ENCODE measurements around the gene GJB1.
A peak's percentile ranks its signal among the peaks of the same experiment; 100 is the strongest.

The GJB1 gene

DNA sequence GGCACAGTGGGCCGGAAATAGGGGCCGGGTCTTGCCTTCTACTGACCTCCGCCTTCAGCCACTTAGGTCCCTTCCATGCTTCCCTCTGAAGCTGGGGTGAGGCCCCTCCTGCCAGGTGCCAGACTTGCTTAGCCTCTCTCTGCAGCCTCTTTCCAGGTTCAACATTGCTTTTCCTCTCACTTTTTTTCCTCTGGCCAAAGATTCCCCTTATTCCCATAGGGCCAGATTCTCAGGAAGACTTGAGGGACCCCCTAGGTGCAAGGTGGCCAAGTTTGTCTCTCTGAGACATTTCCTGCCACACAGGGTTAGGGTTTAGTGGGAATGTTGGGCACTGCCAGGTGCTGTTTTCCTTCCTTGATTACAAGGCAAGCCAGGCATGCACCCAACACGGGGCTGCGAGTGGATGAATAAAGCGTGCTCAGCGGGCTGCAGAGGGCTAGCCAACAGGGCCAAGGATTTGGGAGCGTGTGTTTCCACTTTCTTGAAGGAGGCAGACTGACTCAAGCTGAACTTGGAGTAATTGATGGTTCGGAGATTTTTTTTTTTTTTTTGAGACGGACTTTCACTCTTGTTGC lies 7.6 kb upstream of the GJB1 start:
- no peak for DNase-seq

DNA sequence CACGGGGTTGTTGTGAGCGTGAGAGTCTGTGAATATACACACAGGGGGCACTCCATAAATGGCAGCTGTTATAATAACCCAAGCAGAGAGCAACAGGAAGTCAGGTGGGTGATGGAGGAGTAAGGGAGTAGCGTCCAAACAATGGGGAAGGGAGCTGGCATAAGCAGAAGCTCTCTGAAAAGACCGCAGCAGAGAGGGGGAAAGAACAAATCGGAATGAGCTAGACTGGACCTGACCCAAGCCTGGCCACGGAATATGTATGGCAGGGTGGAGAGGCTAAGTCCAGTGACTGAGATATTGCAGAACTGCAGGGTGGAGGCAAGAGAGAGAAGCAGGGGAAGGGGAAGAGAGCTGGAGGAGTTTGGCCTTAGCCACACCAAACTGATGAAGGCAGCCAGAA lies 6.5 kb upstream of the GJB1 start:
- DNase-seq: no peak

DNA sequence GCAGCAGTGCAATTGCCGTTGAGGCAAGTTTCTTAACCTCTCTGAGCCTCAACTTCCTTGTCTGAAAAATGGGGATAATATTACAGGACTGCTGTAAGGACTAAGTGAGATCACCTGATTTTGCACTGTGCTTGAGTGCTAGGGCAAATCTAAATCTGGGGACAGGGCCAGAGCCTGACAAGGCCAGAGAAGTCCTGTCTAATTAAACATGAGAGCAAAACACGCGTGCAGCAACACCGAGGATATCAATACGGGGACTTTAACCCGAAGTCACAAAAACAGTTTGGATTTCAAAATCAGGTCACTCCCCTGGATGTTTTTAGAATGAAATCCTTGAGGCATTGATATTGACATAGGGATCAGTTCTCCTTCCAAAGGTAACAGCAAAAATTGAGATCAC lies 5.7 kb upstream of the GJB1 start:
- DNase-seq: no peak

DNA sequence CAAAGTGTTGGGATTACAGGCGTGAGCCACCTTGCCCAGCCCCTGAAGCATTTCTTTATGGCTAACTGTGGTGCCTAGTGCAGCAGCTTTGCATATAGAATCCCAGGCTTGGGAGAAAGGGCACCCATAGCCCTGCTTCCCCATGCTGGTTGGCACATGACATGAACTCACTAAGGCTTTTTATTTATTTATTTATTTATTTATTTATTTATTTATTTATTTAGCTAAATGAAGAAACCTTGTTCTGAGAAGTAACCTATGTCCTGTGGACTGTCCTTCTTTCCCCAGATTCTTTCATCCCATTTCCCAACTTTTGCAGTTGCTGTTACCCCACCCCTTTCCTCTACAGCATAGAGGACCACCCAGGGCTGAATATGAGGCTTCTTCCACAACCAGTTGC lies 1.9 kb upstream of the GJB1 start:
- DNase-seq: no peak

DNA sequence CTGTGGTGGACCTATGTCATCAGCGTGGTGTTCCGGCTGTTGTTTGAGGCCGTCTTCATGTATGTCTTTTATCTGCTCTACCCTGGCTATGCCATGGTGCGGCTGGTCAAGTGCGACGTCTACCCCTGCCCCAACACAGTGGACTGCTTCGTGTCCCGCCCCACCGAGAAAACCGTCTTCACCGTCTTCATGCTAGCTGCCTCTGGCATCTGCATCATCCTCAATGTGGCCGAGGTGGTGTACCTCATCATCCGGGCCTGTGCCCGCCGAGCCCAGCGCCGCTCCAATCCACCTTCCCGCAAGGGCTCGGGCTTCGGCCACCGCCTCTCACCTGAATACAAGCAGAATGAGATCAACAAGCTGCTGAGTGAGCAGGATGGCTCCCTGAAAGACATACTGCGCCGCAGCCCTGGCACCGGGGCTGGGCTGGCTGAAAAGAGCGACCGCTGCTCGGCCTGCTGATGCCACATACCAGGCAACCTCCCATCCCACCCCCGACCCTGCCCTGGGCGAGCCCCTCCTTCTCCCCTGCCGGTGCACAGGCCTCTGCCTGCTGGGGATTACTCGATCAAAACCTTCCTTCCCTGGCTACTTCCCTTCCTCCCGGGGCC lies 1.2 kb downstream of the GJB1 start:
- no peak for DNase-seq

DNA sequence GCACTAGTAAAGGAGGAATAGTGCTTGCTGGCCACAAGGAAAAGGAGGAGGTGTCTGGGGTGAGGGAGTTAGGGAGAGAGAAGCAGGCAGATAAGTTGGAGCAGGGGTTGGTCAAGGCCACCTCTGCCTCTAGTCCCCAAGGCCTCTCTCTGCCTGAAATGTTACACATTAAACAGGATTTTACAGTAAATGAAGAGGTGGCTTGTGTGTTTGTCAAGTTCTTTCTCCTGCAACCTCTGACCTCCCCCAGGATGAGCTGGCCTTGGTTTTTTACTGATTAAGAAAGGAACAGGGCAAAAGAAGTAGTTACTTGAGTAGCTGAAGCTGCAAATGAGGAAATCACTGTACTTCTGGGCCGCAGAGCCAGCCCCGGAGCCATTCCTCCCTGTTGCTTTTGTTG lies 2.0 kb downstream of the GJB1 start:
- DNase-seq: no peak

DNA sequence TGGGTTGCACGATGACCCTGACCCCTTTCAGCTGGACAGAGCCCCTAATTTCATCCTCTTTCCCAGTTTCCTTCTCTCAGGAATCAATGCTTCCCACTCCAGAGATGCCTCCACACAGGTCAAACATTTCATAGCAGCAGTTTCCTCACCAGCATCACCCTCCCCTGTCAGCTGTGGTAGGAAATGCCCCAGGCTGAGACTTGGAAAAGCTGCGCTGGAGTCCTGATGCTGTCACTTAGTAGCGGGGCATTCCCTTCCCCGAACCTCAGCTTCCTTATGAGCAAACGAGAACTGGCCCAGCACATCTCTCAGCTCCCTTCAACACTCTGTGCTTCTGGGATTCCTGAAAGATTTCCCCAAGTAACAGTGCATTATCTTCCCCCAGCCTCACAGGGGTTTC lies 2.7 kb downstream of the GJB1 start:
- DNase-seq: no peak

DNA sequence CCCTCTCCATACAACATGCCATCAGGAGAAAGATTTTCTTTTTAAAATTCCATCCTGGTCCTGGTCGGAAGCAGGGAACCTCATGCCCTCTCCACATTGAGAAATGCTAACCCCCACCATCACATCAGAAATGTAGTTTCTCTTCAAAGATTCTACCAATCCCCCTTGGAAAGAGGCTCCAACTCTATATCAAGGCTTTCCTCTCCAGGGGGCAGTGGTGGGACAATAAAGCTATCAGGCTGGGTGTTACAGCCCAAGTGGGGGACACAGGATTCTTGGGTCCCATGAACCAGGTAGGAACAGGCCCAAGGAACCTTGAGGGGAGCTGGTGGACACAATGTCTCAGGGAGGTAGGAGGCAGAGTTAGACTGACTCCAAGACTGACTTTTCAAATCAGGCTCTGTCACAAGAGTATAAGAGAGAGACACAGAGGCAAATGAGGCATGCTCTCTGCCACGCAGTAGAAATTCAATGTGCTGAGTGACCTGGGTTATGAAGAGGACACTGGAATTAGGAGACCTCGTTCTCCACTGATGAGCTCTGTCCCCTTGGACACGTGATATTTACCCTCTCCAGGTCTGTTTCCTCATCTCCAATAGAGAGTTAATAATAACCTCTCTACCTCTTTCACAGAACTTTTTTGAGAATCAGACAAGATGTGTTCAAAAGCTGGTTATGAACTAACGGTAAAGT lies 4.5 kb downstream of the GJB1 start:
- no peak for DNase-seq

DNA sequence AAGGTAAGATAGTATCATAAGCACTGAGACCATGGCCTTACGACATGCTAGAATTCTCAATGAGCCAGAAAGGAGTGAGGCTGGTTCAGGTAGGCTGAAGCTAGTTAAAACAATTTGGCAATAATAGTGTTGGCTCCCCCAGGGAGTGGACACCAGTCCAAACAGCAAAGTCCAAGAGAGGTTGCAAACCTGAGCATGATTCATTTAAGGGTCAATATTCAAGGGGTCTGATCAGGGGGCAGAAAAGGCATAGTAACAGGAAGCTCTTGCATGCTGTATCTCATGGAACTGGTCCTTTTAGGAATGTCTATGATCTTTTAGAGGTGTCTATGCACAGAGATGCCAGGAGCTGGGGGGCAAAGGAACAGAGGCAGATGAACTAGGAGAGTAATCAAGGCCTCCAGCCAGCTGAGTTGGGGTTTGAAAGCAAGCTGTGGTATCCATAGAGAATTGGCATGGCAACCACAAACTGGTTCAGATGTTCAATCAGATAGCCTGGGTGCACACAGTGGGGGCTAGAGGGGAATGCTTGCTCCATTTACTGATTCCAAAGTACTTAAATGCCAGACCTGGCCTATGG lies 5.1 kb downstream of the GJB1 start:
- no peak for DNase-seq

DNA sequence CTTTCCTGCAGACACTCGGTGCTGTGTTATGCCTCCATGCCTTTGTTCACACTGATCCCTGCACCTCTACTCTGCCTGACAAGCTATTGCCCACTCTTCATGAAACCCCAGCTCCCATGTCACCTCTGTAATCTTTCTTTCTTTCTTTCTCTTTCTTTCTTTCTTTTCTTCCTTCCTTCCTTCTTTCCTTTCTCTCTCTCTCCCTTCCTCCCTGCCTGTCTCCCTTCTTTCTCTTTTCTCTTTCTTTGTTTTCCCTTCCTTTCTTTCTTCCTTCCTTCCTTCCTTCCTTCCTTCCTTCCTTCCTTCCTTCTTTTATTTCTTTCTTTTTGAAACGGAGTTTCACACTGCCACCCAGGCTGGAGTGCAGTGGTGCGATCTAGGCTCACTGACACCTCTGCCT lies 12.5 kb downstream of the GJB1 start:
- DNase-seq: no peak

DNA sequence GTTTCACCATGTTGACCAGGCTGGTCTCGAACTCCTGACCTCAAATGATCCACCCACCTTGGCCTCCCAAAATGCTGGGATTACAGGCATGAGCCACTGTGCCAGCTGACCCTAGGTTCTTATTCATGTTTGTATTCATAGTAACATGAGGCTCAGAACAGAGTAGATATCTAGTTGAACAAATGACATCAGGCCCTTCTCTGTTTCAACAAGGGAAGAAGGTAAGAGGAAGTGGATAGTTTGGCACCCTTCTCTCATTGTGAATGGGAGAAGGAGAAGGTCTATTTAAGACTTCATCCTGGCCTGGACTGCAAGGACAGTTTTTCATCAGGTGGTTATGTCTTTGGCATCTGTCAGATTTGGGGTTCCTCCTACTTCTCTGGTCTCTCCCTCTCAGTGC lies 13.8 kb downstream of the GJB1 start:
- DNase-seq: no peak

DNA sequence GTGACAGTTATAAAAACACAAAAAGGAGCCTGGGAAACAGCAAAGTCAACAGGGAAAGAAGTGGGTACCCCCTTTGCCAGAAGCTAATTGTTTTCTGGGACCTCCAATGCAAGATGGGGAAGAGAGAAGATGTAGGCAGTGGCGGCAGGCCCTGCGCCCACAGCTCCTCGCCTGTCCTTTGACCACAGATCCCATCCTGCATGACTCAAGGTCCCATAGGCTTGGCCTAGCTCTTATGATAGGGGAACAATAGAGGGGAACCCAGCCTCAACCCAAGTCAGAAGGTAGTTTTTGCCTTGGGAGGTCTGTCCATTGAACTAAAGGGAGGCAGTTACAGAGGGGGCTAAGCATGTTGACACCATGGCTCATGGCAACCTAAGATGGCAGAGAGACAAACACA lies 16.8 kb downstream of the GJB1 start:
- DNase-seq: no peak

DNA sequence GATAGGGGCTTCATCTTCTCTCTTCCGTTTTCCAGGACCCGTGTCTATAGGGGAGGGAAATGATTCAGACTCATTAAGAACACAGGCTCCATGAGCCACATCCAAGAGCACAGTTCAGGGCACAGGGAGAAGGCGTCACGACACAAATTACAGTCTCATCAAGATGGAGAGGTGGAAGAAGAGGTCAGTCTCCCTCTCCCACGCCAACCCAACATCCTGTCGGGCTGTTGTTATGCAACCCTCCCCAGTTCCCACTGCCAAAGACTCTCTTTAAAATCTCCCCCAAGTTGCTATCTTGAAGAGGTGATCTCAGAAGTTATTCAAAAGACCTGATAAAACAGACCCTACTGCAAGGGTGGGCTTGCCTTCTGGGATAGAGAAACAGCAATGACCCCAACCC lies 18.3 kb downstream of the GJB1 start:
- DNase-seq: no peak

DNA sequence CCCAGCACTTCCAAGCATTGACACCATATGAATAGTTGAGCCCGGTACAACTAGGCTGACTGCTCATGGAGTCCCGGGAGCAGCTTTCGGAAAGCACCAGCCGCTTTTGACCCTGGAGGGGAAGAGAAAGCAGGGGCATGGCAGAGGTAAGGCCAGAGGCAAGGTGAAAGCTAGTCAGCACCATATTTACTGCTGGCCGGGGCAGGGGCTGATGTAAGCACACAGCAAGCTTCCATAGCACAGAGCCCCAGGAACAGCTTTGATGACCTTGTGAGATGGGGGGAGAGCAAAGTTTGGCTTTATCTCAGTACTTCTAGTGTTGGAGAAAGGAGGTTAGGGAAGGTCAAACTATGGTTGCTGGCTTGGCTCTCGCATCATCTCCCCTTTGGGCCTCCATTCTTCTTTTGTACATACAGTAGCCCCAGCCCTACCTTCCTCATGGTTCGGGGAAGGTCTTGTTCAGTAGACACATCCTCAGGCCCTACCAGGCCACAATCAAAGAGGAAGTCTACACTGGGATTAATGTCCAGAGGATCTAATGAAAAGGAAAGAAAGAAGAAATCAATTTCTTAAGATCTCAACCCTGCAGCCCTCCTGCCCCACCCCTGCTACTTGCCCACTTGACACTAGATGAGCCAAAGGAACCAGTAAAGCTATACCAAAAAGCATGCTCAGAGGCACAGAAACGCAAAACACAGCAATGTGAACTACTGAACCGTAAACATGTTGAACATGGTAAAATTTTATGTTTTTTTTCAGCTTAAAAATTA lies 21.5 kb downstream of the GJB1 start:
- DNase-seq: no peak

DNA sequence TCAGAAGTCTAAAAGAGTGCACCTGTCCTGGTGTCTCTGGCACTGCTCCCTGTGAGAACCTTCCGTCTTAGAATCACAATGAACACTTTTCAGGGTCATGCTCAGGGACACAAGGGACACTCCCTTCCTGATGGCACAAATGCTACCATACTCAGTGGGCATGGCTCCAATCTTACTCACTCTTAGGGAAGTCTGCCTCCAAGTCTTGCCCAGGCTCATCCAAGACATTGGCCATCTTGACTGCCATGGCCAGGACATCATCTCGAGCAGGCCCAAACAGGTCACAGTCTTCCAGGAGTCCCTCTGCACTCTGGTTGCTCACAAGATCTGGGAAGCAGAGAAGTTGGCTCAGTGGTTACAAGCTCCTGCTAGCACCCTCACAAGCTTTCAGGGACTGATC lies 22.1 kb downstream of the GJB1 start:
- no peak for DNase-seq

DNA sequence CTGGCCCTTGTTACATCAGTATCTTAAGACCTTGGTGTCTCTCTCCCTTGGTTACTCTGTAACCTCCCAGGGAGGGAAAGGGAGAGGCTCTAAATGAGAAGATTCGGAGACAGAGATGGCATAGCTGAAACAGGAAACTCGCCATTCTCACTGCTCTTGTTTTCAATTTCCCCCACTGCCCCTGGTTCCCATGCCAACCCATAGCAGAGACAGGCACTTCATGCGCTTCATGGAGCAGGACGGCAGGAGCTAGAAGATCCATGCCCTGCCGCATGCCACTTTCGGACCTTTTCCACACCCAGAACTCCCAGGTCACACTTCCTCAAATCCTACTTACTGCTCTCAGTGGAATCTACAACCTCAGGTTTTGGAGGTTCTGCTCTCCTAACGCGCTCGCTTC lies 27.8 kb downstream of the GJB1 start:
- DNase-seq: no peak

DNA sequence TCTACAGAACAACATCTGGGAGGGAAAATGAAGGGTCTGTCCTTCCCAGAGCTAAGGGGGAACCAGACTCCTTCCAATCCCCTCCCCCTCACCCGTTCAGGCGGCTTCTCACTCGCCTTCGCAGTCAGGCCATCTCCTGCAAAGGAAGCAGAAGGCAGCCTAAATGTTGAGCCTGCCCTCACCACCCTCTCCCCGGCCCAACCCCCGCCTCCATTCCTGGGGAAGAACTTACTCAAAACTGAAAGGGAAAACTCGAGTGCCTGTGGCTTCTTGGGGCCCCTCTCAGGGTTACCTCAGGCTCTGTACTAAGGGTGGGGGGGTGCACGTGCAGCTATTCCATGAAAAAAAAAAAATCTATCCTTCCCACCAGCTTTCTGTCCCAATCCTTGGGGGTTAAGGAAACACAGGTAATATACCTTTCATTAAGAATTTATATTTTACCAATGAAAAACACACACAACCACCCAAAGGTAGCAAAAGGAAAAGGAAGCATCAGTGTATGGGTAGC lies 28.5 kb downstream of the GJB1 start:
- DNase-seq: no peak

DNA sequence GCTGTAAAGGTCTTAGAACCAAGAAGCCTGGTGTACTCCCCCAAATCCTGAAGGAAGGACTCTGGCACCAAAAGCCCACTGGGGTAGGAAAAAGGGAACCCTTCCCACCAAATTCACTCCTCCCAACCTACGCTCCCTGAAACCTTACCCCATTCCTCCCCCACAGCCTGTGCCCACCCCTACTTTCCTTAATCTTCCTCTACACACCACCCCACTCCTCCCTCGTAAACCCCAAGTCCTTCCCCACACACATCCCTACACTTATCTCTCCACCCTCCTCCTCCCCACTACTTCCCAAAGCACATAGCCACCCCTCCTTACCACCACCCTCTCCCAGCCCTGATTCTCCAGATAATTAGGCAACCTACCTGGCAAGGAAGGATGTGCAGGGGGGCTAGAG lies 29.2 kb downstream of the GJB1 start:
- DNase-seq: no peak

DNA sequence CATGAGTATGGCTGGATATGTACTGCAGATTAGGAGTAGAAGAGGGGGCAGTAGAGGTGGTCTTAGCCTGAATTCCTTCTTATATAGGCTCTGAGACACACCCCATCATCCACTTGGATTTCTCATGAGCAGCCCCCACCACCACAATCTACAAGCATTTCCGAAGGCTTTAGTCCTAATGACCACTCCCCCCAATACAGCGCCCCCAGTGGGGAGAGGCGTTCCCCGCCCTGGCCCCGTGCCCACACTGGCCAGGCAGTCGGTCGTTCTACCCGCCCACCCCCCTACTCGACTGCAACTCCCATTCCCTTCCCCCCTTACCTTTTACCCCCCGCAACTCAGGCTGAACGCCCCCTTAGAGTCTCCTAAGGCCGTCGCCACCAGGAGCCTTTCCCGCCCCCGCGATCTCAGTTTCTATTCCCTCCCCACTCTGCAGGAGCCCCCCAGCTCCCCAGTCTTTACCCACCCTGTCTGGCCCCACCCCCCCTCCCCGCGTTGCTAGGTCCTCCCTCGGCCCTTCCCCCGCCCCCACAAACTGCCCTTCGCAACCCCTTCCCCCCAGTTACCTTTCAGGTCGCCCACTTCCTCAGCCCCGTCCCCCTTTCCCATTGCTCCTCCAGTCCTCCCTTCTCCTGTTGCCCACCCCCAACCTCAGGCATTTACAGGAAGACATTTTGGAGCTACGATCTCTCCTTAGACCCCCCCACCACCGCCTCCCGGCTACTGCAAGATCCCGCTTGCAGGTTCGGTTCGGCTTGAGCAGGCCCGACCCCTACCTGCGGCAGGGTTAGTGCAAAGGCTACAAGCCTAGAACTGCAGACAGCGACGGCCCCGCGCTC lies 30.4 kb downstream of the GJB1 start:
- DNase-seq: peak; percentile 27

DNA sequence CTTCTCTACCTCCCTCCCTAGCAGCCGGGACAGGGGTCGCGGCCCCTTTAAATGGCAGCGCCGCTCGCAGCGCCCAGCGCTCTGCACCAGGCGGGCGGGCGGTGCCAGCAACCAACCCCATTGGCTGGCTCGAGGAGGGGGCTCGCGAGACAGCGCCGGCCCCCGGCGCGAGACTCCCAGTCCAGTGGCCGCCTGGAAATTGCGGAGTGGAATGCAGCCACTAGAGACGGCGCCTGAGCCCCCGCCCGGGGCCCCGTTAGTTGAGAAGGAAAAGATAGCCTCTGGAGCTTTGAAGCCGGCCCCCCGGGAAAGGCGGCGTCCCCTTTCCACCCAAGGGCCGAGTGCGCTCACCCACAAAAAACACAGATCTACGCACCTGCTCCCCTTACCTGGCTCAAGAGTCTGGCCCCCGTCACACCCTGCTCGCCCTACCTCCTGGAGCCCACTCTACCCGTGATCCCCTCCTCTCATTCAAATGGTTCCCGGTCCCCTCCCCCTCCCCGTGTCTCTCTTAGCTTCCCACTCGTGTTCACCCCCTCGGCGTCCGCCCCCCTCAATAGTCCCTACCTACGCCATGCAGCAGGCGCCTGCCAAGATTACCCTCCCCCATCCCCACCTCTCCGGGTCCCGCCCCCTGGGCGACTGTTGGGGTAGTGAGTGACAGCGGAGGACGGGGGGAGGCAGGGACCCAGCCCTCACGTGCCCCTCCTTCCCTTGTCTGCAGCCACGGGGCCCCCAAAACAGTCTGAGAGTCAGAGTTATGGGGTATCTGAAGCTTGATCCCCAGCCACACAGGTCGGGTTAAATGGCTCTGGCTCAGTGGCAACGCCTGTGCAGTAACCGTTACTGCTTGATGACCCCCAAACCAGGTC lies 31.3 kb downstream of the GJB1 start, which contains the start of gene ZMYM3:
TSS of gene ZMYM3 (minus strand) at position 49 of the 872 bp plus-strand sequence. CDS start 885 bp downstream, outside the sequence.
- DNase-seq: peak; percentile 91

DNA sequence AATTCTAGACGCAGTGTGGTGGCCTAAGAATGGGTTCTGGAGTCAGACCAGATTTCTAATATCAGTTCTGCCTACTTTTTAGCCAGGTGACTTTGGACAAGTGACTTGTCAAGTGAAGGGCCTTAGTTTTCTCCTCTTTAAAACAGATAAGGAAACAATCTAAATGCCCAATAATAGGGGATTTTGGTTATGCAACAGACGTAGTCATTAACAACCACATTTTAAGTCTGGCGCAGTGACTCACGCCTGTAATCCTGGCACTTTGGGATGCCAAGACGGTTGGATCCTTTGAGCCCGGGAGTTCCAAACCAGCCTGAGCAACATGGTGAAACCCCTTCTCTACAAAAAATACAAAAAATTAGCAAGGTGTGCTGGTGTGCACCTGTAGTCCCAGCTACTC lies 33.0 kb downstream of the GJB1 start:
- DNase-seq: no peak

Measured in retina (tissue), 1 donor.